Right lung (tissue), 5 donors: ENCODE results near the gene PLXDC2. TPM values are rescaled to one million over a fixed set of nuclear protein-coding genes. Genes with fewer than 3 reads are reported as not detected.

Experiments
- DNase-seq, 2 donors: peaks; one replicate each; pipeline ENCODE4 v3.0.0-alpha.2; 2013
- polyA plus RNA-seq, 5 donors: library from polyadenylated mRNA; unstranded; fragments of 120-200 nt; gene quantifications; one replicate each; pipeline versions ENCODE4 v1.2.1 to v1.2.3, GENCODE V29; 2013; ENCODE audit warnings: inconsistent platforms in 1 of 5, low replicate concordance in 1 of 5; ENCODE audit not compliant: insufficient read length in 5 of 5, insufficient read depth in 1 of 5

Gene PLXDC2
- polyA plus RNA-seq, 5 donors, result 56.9 to 134 (median 120) TPM

DNA sequence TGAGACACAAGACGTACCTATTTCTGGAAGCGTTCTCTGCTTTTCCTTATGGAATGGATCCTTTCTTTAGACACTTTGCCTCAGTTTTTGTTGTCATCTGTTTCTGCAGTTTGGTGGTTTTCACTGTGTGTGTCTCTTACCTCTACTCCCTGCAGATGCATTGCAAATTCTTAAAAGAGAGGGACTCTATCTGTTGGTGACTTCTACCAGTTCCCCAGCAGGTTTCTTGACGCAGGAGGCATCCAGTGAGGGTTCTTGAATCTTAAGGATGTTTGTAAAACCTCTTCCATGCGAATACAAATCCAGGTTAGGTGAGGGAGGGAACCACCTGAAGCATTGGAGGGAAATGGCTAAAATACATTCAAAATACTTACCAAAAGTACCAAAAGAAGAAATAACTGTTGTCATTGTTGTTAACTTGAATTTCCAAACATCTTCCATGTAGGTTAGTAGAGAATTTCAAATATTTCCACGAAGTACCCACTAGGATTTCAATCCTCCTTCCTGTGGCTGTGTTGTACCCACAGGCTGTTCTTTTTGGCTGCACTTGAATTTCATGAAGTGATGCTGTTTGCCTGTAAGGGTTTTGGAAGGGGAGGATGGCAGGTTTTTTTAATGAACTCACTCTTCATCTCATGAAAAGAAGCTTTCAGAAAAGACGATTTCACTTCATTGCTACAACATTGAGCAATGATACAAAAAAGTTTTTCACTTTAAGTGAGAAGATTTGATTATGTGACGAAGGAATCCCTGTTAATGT, 32.2 kb downstream of the PLXDC2 start:
- DNase-seq, result no peak

DNA sequence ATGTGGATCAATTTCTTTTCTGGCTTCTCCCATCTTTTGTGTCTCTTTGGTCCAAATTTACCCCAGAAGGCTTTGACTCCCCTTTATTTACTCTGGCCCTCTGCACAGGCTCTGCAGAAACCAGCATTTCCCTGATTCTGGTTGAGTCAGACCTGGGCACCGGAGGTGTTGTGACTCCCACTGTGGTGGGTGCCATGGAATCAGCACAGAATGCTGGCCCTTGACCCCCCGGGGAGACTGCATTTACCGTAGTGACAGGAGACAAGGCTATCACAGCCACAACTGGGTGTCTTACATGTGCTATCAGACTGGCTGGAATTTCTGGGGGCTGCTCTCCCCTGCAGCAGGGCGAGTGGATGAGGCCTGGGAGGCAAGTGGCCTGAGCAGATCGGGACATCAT, 37.6 kb downstream of the PLXDC2 start:
- no peak for DNase-seq

DNA sequence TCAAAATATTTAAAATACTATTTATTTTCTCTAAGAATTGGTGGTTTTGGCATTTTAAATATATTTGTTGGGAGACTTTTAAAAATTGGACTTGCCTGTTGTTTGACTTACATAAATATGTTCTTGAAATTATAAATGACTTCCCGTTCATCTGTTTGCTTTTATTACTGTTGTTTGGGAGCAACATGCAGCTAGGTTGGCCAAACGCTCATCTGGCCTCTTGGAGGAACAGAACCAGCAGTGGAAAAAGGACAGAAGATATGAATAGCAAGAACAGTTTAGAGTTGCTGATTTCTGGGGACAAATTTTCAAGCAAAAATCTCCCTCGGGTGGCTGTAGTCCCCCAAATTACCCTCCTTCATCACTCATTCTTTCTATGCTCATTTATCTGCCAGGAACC, 41.6 kb downstream of the PLXDC2 start:
- no peak for DNase-seq

DNA sequence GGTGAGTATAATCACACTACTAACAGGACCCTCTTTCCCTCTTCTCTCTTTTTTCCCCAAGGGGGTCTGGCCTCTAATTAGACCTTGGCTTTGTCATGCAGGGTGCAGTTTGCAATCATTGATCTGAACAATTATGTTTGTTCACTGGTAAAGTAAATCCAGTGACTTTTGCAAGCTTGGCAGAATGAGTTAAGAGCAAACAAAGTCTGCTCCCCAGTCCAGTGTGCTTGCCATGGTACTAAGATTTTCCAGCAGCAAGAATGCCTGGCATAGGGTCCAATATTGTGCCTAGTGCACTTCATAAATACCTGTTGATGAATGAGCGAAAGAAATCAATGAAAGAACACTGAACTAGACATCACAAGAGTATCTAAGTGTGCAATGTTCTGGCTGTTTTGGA, 43.9 kb downstream of the PLXDC2 start:
- DNase-seq, result no peak

DNA sequence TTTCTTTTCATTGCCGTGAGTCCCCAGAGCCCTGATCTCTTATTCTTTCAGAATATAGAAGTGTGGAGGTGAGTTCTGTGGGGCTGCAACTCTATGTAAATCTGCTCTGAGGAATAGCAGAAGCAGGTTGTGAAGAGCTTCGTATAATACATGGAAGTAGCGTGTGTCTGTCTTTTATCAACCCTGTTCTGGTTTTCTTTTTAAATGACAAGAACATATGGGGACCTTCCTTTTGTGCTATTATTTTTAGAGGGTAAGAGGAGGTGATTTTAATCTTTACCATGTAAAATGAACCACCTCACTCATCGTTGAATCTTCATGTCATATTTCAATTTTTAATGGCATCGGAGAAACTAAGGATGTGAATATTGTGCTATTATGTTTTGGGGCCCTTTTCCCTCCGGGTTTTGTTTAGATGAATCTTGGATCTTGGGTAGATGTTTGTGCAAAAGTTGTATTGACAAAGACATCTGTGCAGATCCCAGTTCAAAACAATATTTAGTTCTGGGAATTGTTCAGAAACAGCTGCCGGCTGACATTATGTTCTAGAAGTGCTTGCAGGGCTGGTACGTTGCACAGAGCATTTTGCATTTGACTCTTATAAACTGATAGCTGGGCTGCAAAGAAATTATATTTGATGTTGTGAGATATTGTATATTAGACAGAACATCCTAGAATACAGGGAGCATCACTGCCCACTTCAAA, 46.7 kb downstream of the PLXDC2 start:
- DNase-seq, result no peak

DNA sequence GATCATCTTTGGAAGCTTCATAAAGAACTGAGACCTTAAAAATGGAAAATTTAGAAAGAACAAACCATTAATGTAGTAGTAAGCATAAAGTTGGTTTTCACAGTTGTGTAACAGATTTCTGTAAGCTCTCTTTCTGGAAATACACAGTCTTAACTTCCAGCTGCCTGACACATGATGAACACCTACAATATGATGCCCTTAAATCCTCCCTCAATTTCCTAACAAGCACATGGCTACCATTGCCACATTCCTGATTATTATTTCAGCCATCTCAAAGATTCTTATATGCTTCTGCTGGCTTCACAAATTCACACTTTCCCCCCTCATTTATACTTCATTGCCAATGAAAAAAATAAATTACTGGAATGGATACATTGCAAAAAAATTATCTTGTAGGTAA, 49.4 kb downstream of the PLXDC2 start:
- no peak for DNase-seq

DNA sequence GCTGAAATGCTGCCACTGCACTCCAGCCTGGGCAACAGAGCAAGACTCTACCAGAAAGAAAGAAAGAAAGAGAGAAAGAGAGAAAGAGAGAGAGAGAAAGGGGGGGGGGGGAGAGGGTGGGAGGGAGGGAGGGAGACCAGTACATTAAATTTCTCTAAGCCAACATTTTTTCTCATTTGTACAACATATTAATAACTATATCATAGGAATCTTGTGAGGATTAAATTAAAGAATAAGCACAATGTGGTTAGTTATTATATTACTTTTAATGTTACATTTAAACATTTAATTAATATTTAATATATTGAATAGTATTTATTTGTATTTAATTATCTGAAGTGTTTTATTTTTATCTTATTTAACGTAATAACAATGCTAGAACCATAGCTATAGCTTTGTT, 53.1 kb downstream of the PLXDC2 start:
- no peak for DNase-seq

DNA sequence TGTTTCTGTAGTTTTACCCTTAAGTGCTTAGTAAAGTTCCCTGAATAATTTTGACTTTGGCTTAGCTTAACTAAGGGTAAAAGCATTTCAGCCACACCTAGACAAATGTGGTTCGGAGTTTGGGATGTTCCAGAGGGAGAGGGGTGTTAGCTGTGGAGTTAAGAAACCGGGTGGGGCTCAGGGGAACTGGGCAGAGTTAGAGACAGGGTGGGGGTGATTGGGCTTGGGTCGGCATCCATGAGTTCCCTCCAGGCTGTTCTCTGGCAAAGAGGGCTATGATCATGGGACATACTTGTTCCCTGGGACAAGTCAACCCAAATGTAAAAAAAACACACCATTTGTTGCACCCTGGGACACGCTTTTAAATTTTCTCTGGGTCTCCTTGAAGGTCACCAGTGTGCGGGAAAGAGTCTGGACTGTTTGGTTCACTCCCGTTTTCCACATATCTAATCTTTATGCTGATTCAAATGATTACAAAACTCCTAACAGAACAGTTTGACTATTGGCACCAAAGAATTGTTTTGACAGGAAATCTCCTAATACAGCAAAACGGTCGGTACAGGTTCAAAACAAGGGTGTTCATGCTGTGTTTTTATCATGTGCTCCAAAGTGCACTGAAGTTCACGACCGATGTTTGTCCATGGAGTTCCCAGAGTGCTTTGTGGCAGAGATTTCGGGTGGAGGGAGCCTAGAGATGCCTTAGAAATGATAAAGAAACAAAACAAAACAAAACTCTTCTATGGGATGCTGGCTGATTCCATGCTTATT, 56.5 kb downstream of the PLXDC2 start:
- no peak for DNase-seq

DNA sequence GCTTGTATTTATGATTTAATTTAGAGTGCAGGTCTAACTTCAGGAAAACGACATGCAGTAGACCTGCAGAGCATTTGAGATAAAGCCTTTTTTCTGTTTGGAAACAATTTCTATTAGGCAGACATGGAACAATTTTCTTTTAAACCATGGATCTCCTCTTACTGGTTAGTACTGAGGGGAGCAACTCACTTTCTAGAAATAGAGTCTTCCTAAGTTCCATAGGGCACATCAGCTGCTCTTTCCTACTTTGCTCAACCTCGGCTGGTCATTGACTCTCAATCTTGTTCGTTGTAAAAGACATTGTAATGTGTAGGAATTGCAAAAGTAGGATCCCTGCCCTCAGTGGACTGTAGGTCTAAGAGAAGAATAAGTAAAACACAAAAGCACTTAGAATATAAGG, 58.0 kb downstream of the PLXDC2 start:
- no peak for DNase-seq

DNA sequence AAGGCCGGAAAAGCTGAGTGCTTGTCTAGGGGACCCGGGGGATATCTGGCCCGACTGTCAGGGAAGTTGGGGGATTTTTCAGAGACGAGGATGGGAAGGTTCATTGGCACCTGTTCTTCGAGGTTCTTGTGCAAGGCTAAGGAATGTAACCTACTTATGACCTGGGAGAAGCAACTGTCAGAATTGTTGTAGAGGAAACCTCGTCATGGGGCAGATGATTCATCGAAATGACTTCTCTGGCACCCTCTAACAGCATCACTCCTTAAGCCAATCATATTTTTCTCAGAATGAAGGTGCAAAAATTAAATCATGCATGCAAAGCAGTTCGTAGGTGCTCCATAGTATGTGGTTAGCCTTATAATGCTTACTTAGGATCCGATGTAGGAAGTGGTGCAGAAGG, 58.6 kb downstream of the PLXDC2 start:
- DNase-seq, result no peak

DNA sequence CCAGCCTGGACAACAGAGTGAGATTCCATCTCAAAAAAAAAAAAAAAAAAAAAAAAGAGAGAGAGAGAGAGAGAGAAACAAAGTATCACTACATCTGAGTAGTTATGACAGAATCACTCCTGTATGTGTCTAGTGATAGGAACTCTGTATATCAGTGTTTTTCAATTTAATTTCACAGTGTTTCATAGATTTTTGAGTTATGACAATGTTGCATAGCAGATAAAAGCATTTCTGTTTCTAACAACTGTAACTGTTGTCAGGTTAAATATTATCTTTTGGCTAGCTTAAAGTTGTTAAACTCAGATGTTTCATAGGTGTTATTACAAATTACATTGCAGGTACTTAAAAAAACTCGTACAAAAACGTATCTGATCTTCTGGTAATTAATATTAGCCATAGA, 60.3 kb downstream of the PLXDC2 start:
- DNase-seq, result no peak

DNA sequence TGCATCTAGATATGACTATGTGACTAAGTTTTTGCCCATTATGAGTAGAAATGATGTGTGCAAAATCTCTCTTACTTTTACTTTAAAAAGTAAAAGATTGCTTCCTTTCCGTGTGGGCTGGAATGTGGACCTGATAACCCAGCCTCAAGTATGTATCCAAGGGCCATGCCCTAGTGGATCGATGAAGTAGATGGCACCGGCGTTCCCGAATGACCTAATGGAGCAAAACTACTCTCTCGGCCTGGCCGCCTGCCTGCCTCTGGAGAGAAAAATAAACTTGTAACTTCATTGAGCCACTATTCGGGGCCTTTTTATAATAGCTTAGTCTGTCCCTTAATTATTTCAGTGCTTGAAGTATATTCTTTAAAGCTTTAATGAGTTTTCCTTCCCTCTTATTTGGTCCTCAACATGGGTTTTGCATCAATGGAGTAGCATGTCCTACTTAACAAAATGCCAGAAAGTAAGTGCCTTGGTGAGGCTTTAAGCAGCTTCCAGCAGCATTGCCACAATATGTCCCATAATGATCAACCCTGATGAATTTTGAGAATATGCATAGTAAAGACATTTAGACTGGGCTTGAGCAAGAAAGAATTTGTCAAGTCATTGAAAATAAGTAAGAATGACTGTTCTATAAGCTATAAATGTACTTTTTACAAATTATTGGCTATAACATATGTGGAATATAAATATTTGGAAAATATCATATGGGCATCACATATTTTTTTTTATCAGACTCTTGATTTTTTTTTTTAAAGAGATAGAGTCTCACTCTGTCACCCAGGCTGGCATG, 61.4 kb downstream of the PLXDC2 start:
- no peak for DNase-seq

DNA sequence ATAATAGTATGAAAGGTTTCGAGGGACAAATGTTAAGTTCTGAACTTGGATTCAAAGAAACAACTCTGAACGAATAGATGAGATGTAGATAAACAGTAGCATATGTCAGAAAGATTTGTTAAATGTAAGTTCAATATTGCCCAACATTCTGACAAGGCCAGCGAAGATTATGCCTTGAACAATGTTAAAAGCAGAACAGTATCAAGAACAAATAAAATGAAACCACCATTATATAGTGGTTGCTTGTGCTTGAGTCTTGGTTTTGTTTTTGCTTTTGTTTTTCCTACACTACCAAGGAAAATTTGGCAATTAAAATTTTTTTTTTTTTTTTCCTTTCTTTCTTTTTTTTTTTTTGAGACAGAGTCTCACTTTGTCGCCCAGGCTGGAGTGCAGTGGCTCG, 66.4 kb downstream of the PLXDC2 start:
- peak in 1 of 2 donors; percentile 11 for DNase-seq

DNA sequence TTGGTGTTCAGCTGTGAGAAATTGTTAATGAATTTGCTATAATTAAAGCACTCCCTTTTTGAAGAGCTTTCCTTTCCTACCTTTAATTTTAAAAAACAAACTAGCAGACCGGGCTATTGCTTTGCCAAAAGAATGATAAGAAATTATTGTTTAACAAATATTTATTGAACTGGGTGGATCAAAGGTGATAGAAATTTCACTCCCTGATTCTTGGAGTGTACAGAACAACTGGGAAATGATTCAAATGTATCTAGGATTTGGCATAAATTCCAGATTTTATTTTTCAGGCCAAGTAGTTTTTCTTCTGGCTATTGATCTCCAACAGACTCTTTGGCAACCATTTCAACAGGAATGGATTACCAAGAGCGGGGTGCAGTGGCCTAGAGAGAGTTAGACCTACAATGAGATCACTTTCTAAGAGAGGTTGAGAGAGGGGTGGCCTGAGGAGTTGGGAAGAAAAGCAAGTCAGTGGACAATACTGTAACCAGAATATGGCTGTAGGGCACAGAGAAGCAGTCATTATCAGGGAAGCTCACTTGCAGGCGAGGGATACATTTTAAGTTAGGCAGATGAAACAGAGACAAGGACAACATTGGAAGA, 71.9 kb downstream of the PLXDC2 start:
- no peak for DNase-seq

DNA sequence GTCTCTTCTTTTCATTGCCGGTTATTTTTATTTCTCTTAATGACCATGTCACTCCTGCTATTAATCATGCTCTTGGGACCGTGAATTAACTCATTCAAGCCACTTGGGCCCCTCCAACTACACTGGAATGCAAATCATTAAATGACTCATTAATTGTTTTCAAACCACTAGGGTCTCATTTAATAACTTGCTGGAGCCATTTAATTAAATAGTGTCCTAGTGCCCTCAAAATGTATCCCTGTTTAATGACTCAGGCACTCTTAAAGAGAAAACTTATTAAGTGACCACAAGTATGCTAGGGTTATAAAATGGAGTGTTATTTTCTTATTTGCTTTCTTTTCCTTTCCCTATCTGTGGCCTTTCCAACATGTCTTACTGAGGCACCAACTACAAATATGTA, 73.0 kb downstream of the PLXDC2 start:
- no peak for DNase-seq

DNA sequence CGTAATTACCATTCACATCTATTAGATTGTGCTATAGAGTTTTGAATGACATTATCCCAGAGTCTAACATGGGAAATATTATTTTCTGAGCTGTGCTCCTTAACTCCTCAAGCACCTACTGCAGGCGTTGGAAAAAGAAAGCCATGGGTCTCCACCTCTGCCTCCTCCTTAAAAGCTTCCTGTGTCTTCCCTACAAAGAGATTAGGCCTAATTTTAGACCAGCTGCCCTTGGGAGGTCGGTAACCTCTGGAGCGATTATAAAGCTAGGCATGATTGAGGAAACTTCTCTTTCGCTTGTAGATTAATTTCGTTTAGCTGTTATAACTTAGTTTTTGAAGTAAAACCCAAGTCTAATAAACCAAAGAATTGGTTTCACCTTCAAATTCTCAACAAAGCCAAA, 75.2 kb downstream of the PLXDC2 start:
- no peak for DNase-seq

DNA sequence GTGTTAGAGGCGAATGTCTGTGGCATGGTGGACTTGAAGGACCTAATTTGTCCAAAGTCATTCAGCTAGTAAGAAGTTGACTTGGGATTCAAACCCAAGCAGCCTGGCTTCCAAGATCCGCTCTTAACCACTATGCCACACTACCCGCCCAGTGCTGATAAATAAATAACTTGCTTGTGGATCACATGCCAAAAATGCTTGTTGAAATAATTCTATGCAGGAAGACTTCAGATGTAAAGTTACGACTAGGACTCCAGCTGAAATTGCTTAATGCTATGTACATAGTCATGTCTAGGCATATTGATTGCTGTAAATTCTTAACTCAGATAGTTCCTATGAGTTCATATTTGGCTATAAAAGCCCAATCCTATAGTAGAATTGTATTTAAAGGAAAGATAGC, 76.0 kb downstream of the PLXDC2 start:
- DNase-seq, result no peak

DNA sequence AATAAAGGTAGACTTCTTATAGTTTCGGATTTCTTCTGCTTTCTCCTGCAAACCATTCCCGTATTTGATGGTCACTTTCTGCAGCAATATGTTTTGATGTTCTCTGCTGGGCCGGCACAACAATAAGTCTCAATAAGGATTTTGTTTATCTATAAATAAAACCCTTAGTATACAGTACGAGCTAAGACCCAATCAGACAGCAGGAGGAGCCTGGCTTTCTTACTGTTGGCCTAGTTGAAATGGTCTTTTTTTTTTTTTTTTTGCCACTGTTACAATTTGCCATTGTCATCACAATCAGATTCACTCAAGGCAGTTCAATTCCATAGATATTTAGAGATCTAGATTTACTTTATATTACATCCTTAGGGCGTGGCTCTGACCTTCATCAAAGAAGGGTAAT, 76.4 kb downstream of the PLXDC2 start:
- no peak for DNase-seq

DNA sequence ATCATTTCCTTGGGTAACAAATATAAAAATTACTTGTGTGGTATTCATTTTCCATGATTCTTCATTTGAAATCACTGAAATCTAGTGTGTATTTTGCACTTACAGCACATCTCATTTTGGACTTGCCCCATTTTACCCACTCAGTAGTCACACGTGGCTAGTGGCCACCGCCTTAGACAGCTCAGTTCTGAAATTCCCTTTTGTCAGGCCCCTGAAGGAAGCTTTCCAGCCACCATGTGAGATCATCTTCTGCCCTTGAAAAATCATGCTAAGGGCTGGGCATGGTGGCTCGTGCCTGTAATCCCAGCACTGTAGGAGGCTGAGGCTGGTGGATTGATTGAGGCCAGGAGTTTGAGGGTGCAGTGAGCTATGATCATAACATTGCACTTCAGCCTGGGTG, 79.3 kb downstream of the PLXDC2 start:
- no peak for DNase-seq

DNA sequence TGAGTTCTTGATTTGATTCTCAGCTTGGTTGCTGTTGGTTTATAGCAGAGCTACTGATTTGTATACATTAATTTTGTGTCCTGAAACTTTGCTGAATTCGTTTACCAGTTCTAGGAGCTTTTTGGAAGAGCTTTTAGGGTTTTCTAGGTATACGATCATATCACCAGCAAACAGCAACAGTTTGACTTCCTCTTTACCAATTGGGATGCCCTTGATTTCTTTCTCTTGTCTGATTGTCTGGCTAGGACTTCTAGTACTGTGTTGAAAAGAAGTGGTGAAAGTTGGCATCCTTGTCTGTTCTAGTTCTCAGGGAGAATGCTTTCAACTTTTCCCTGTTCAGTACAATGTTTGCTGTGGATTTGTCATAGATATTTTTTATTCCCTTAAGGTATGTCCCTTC, 86.2 kb downstream of the PLXDC2 start:
- no peak for DNase-seq

DNA sequence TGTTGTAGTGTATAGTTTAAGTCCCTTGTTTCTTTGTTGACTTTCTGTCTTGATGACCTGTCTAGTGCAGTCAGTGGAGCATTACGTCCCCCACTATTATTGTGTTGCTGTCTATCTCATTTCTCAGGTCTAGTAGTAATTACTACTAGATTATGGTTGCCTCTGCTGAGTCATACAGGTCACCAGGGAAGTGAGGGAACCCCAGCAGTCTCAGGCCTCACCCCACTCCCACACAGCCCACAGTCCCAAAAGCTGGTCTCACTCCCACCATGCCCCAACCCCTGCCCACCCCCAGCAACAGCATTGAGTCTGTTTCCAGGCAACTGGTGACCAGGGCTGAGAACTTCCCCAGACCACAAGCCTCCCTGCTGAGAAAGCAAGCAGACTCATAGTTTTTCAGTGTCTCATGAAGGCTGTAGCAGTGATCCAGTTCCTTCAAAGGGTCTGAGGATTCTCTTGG, 88.0 kb downstream of the PLXDC2 start:
- no peak for DNase-seq
